T follicular helper cell (primary cell): Measurements from ENCODE around the gene TNRC18.
"Not testable (repeated sequence)": the region's sequence is repeated elsewhere in the genome, so short reads cannot be mapped to it uniquely, and the experiment has no call there.

Experiments
- DNase-seq: peaks from one replicate; pipeline ENCODE4 v3.0.0-alpha.2; 2020; ENCODE audit warnings: low read depth

Gene TNRC18

DNA sequence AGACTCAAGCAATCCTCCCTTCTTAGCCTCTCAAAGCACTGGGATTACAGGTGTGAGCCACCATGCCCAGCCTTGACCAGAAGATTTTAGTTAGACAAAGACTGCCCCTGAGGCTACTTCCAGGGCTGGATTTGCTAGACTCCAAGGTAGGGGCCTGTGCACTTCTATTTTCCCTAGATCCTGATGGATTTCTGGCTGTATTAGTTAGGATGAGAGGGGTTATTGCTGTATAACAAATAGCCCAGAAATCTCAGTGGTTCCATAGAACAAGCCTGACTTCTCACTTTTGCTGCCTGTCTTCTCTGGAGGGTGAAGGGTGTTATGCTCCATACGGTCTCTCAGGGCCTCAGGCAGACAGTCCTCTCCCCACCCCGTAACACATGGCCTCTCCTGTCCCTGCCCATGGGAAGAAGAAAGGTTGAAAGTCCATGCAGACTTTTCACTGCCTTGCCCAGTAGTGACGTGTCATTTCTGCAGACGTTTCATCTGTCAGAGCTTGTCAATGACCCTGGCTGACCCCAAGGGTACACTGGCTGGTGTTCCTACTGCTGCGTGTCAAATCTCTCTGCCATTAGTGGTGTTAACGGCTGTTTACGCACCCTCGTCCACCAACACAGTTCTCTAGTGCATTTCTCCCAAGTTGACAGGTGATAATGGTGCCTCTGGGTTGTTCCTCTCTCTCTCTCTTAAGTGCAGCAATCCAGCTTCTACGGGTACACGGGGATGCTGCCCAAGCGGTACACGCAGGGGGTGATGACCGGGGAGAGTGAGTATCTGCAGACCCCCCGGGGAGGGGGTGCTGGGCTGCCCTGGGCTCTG is 129.3 kb downstream of the TNRC18 start:
- no peak for DNase-seq

DNA sequence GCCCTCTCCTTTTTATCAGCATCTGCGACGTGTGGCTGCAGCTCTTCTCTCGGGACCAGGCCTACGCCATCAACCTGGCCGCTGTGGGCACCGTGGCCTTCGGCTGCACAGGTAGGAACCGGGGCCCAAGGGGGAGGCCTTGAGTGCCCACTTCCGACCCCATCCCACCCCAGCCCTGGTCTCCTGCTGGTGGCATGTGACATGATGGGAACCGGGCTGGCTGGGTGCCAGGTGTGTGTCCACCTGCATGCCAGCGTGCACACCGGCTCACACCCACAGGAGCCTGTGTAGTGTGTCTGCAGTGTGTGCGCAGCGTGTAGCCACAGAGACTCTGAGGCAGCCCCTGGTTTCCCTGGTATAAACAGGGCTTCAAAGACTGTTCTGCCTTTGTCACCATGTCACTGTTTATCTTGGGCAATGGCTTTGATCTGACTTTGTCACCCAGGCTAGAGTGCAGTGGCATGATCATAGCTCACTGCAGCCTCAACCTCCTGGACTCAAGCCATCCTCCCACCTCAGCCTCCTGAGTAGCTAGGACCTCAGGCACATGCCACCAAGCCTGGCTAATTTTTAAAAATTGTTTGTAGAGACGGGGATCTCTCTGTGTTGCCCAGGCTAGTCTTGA is 131.8 kb downstream of the TNRC18 start:
- DNase-seq, result not testable (repeated sequence)

DNA sequence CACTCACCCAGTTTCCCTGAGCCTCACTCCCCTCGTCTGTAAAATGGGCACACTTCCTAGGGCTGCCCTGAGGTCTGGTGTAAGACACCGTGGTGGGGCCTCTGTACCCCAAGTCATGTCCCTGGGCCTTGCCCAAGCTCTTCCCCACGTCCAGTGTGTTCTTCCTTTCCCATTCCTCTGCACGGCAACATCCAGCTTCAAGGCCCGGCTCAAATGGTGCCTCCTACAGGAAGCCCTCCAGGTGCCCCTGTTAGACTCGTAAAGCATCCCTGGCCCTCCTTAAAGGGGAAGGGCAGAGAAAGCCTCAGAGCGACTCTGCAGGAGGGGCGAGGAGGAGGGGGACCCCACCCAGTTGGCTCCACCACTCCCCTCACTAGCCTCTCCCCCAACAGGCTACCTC is 132.3 kb downstream of the TNRC18 start:
- no peak for DNase-seq

DNA sequence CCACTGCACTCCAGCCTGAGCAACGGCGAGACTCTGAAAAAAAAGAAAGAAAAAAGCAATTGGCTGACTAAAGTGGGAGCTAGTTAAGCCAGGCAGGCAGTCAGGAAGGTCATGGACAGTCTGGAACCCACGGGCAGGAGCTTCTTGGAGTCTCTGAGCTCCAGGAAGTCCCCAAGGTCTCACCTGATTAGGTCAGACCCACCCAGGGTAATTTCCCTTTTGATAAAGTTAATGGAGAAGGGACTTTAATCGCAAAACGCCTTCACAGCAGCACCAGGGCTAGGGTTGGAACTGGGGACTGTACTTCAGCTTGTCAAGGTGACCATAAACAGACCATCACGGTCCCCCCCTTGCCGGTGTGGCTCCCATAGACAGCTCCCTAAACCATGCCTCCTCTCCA is 134.3 kb downstream of the TNRC18 start:
- DNase-seq, result no peak

DNA sequence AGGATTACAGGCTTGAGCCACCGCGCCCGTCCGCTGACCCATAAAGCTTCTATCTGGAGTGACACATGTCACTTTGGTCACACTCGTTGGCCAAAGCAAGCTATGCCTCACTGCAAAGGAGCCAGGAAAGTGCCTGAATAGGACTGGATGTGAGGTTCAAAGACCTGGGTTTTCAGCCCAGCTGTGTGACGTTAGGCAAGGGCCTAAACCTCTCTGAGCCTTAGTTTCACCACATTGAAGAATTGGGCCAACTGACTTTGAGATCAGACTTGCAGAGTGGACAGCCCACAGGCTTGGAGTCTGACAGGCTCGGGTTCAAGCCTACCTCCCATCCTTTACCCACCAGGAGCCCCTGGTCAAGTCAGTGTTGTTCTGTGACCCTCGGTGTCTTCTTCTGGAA is 135.1 kb downstream of the TNRC18 start:
- DNase-seq, result not testable (repeated sequence)

DNA sequence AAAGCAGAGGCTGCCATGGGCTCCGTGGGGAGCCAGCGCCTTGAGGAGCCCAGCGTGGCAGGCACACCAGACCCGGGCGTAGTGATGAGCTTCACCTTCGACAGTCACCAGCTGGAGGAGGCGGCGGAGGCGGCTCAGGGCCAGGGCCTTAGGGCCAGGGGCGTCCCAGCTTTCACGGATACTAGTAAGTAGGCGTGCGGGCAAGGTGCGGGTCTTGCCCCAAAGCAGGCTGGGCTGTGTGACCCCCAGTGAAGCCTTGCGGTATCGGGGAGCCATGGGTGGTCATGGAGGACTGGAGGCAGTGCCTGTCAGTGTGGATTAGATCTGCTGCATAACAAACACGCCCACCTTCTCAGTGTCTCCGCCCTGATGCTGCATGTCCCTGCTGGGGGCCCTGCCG is 135.8 kb downstream of the TNRC18 start:
- DNase-seq, result no peak

DNA sequence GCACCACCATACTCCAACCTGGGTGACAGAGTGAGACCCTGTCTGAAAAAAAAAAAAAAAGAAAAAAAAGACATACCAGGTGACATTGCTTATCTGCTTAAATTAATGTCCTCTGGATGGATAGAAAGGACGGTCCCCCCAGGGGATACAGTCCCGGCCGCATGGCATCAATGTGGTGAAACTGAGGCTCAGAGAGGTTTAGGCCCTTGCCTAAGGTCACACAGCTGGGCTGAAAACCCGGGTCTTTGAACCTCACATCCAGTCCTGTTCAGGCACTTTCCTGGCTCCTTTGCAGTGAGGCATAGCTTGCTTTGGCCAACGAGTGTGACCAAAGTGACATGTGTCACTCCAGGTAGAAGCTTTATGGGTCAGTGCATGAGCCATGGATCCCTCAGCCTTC is 136.3 kb downstream of the TNRC18 start:
- DNase-seq, result not testable (repeated sequence)

DNA sequence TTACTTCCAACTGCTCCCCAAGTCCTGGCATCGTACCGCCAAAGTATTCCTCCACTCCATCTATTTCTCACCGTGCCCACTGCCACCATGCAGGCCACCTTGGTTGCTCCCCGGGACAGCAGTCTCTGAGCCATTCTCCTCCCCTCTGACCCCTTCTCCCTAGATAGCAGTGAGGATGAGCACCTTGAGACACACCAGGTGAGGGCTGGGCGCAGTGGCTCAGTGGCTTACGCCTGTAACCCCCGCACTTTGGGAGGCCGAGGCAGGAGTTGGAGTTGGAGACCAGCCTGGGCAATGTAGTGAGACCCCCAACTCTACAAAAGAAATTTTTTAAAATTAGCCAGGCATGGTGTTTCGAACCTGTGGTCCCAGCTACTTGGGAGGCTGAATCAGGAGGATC is 136.7 kb downstream of the TNRC18 start:
- no peak for DNase-seq

DNA sequence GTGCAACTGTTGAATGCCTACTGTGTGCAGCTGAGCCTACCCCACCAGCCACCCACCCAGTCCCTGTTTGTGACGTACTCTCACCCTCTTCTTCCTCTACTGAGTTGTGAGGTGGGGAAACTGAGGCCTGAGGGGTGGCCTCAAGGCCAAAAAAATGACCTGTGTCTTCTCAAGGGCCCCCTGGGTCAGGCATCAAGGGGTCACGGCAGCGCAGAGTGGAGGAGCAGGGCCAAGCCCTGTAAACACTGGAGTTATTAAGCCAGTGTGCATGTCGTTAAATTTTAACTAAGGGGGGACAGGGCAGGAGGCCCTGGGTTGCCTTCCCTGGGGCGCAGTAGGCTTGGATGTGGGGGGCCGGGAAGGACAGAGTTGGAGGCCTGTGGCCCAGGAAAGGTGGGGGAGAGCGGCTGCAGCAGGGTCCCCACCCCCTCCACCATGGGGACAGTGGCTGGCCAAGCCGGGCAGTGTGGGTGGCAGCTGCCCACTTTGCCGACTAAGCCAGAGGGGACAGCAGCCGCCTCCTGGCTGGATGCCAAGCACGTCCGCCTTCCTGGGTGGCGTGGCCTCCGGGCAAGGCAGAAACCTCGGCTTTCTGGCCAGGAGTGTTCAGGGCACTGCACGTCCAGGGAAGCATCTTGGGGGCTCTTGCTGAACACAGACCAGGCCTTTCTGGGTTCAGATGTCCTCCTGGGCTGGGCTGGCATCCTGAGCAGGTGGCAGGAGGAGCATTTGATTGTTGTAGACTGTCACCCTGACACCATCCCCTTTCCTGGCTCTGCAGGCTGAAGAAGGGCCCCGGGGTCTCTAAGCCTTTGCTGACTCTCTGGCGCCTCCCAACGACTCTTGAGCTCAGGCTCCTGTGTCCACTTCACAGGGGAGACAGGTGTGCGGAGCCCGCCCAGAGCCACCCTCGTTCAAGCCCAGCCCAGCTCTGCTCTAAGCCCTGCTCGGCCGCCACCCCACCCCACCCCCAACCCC is 139.0 kb downstream of the TNRC18 start:
- no peak for DNase-seq

DNA sequence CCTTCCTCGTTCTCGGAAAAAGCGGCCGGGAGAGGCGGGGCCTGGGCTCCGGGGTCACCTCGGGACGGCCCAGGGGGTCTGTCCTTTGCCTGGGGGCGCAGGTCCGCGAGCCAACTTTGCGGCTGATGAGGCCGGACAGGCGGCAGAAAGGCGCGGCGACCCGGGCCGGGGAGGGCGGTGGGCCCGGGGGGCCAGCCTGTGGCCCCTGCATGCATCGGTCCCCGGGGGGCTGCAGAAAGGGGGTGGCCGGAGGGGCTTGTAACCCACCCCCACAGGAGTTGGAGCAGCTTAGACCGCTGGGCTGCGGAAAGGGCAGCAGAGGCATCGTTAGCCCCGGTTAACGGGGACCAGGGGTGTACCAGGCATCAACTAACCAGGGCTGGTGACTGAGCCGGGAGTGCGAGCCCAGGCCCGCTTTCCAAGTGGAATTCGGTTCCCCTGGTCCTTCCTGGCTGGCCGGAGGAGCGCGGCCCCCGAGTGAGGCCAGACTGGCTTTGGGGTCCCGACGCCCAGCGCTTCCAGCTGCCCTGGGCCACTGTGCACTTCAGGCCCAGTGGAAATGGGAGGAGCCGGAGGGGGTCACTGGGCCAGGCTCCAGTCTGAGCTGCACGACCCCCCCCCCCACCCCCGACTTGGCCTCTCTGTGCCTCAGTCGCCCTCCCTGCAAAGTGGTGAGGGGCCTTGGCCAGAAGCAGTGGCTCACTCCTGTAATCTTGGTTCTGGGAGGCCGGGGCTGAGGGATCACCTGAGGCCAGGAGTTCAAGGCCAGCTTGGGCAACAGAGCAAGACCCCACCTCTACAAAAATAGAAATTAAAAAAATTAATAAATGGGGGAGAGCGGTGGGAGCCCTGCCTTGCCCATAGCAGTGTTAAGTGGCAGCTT is 140.0 kb downstream of the TNRC18 start:
- DNase-seq, result no peak

DNA sequence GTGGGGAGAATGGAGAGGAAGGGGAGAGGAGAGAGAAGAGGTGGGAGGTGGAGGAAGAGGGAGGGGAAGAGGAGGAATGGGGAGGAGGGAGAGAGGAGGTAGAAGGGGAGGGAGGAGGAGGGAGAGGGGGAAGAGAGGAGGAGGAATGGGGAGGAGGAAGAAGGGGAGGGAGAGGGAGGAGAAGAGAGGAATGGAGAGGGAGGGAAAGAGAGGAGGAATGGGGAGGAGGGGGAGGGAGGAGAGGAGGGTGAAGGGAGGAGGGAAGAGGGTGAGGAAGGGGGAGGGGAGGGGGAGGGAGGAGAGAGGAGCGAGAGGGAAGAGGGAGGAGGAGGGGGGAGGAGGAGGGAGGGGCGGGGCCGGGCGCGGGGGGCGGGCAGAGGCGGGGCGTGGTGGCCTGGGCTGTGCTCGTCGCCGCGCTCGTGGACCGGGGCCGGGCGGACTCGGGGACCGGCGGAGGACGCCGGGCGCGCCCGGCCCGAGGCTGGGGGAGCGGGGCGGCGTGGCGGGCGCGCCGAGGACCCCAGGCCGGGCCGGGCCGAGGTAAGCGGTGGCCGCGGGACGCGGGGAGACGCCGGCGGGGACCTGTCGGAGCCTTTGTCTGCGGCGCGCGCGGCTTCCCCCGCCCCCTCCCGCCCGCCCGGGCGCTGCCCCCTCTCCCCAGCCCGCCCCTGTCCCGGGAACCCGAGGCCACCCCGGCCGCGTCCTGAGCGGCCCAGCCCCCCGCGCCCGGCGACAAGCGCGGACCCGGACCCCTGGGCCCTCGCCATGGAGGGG is 140.9 kb downstream of the TNRC18 start, which contains the start of gene SLC29A4:
TSS of gene SLC29A4 (plus strand) at position 401 of the 774 bp plus-strand sequence. CDS start 4,874 bp downstream, outside the sequence.
- no peak for DNase-seq

DNA sequence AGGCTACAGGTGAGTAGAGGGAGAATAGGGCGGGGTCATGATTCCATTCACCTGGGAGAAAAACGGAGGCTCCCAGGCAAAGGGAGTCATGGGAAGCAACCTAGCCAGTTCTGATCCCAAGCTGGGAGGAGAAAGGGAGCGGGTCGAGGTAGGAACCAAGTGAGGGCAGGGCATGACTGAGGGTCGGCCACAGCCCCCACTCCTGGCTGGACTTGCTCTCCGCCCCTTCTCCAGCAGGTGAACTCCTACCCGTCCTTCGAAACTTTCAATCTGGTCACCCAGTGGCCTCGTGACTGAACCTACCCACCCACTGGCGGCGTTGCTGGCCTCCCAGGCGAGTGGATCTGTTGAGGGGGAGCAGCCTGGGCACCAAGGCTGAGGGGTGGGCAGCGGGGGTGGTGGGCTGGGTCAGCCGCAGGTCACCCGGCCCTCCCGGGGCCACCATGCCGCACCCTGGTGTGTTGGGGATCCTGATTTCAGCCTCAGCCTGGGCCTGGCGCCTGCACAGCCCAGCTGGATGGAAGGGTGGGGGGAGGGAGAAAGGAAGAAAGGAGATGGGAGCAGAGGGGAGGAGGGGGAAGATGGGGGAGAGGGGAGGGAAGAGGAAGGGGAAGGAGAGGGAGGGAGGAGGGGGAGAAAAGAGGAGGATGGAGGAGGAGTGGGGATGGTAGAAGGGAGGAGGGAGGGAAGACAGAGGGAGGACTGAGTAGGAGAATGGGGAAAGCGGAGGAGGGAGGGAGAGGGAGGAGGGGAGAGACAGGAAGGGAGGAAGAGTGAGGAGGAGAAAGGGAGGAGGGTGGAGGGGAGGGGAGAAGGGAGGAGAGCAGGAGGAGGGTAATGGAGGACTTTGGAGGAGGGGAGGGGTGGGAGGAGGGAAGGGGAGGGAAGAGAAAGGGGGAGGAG is 141.8 kb downstream of the TNRC18 start:
- DNase-seq, result not testable (repeated sequence)

DNA sequence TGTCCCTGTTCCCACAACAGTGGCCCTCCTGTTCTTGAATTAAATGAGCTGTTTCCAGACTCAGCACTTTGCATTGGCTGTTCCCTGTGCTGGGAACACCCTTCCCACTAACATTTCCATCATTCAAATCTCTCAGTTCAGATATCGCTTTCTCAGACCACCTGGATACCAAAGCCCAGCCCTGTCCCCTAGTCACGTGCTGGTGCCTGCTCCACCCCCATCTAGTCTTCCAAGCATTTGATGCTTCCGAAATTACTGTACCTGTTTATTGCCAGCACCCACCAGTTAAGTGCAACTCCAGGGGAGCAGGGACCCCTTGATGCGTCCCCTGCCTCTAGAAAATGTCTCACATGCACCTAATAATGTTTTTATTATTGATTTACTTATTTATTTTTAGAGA is 143.9 kb downstream of the TNRC18 start:
- no peak for DNase-seq

DNA sequence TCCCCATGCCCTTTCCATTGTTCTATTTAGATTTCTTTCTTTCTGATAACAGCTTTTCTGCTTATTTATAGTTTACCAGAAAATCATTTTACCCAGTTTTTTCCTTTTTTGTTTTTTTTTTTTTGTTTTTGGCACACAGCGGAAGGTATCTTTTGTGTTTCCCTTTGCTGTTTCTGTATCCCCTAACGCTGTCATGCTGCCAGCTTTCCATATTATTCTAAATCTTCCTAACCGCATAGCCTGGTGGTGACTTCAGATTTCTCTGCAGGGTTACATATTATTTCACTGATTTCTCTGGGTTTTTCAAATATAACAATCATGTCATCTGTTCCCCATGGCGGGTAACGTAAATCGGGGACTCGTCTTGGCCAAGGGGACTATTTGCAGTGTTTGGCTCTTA is 144.9 kb downstream of the TNRC18 start:
- no peak for DNase-seq

DNA sequence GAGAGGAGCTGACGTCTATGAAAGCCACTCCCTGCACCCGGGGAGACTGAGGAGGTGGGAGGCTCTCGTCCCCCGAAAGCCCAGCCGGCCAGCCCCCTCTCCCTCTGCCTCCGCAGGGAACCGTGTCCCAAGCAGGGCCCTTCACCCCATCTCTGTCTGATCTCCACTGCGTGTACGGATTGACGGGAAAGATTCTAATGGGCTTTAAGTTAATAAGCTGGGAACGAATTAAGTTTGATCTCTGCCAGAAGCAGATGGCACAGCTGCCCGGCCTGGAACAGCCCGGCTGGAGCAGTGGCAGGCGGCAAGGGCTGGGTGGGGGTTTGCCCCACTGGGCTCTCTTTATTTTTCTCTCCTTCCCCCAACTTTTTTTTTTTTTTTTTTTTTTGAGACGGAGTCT is 147.0 kb downstream of the TNRC18 start:
- DNase-seq, result no peak

DNA sequence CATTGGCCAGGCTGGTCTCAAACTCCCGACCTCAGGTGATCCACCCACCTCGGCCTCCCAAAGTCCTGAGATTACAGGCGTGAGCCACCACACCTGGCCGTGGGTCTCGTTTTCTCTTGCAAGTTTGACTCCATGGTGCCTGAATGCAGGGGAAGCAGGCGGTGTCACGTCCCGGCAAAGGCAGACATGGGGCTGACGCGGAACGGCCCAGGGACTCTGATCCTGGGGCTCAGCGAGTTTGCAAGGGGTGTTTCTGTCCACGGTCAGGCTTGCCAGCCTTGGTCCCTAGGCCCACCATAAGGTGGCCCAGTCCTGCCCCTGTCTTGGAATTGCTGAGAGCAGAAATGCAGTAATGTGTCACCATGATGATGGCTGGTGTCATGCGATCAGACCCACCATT is 147.5 kb downstream of the TNRC18 start:
- DNase-seq, result not testable (repeated sequence)

DNA sequence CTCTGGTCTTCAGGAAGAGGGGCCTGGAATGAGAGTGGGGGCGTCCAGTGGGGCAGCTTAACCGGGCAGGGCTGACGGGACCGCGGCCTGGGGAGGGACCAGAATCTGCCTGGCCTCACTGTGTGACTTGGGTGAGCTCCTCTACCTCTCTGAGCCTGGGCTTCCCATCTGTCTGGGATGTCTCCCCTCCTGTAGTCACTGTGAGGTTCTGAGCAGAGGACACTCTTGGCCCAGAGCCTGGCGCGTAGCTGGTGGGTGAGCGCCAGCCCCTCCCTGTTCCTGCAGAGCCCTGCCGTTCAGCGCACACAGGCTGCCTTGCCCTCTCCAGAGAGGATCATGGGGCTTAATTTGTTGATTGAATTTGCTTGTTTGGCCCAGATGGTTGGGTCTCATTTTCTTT is 148.1 kb downstream of the TNRC18 start:
- DNase-seq, result not testable (repeated sequence)

DNA sequence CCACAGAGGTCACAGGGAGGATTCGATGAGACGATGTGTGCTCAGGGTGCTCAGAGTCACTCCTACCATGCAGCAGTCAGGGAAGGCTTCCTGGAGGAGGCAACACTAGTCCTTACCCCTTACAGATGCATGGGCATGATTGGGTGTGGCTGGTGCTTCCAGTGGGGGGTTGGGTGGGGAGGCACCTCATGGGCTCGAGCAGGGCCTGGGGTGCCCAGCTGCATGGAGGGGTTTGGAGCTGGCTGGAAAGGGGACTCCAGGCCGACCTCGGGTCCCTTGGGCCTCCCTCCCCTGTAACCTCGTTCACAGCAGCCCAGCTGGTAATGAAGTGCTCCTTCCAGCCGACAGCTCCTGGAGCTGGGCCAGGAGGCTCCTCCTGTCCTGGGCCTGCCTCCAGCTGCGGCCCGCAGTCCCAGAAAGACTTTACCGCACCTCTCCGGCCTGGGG is 148.6 kb downstream of the TNRC18 start:
- DNase-seq, result not testable (repeated sequence)

DNA sequence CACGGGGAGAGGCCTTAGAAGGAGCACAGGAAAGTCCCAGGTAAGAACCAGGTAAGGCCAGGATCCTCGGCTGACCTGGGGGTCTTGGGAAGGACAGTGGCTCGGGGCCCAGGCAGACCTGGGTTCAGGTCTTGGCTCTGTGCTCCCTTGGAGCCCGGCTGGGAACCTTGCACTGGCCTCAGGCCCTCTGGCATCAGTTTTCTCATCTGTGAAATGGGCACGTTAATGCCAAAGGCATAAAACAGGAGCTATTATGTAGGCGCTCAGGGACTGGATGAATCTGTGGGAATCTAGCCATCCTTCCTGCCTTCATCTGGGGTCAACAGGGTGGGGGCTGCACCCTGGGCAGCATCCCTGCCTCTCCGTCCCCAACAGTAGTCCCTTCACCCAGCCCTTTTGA is 149.2 kb downstream of the TNRC18 start:
- DNase-seq, result no peak
